ENCODE results near the gene BCL7A. TPM values are rescaled to one million over a fixed set of nuclear protein-coding genes. Genes with fewer than 3 reads are reported as not detected.

BCL7A gene
- total and polyA plus RNA-seq, 4 experiments from 2014 or later, result 1.5 to 3.7 (median 2.8) TPM

DNA sequence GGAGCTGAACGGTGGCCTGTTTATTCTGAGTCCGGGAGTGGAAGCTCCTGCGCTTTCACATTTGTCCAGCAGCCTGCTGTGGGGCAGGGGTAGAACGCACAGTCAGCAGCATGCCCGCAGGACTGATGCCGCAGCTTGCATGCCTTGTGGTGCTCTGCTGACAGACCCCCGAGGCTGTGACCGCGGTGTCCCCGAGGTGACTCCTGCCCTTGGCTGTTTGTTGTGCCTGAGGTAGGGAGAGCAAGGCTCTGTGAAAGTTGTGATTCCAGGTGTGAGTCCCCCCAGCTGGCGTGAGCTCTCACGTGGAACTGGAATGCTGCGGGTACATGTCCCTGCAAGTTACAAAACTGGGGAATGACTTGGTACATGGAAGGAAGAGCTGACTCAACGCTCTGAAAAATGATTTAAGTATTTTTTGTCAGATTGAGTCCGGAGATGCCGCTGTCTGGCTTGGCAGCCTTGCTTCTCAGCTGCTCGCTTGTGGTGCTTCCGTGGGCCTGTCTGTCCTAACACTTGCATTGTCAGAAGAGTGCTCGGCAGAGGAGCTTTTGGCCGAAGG, 75.0 kb downstream of the BCL7A start:
- intact Hi-C loops (cut with micrococcal nuclease), result no loop called here
- no peak for DNase-seq
- no peaks in the 10 kb centered on the region for H3K9me3 ChIP-seq (ENCODE audit: control insufficient read depth in 1 of 2, low read length in 2 of 2)
- H3K4me1 ChIP-seq (ENCODE audit: insufficient read depth, low read length), result peaks cover 79% of the 10 kb centered on the region
- Mint-ChIP-seq H3K4me3 (peak overlapping the region in 1 of 8 donors; percentile 4), H3K4me1 (peaks cover 34 to 54% (median 46%) of the 10 kb centered on the region in 4 donors), H3K27me3 (no peaks in the 10 kb centered on the region), H3K36me3 (peaks cover 1 to 2% of the 10 kb centered on the region in 2 donors), H3K27ac (peak overlapping the region in 6 of 7 donors; percentile 15 to 81 (median 68)), H3K9me3 (no peaks in the 10 kb centered on the region)
- no peaks in the 10 kb centered on the region for H3K27me3 ChIP-seq (ENCODE audit: insufficient read depth, low read length)
- ChIA-PET POLR2A (ENCODE audit: partially characterized antibody) (interaction anchor here (1.2 to 3.9 kb wide), 3 partner anchors 11 to 18 kb away, joined by 3 to 31 read pairs (median 8); partner anchors contain the start of gene MLXIP), CTCF (ENCODE audit: partially characterized antibody) (interaction anchor here (1.7 to 2.1 kb wide), 3 partner anchors 9 to 42 kb away, joined by 4 to 7 read pairs (median 6); no protein-coding TSS in a partner anchor)
- no peak overlapping the region for H3K4me3 ChIP-seq (ENCODE audit: low read length in 2 of 2)
- H3K36me3 ChIP-seq (ENCODE audit: insufficient read depth, low read length), result no peaks in the 10 kb centered on the region
- H3K27ac ChIP-seq (ENCODE audit: low read depth, low read length), result no peak overlapping the region

DNA sequence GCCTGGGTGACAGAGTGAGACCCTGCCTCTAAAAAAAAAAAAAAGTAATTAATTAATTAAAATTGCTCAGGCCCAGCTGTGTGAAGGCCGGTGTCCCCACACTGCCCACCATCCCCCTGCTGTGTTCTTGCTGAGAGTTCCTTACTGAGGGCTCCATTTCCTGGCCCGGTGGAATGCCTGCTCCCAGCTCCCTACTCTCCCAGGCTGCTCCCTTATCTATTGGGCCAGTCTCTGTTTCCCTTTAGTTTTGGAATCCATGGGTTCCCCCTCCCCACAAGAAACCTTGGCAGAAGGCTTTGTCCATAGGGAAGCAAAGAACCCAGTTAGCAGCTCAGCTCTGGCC, 75.9 kb downstream of the BCL7A start:
- H3K36me3 Mint-ChIP-seq, result peaks cover 0 to 2% of the 10 kb centered on the region in 2 donors
- H3K27me3 ChIP-seq (ENCODE audit: insufficient read depth, low read length), result no peaks in the 10 kb centered on the region
- H3K36me3 ChIP-seq (ENCODE audit: insufficient read depth, low read length), result no peaks in the 10 kb centered on the region
- no peak overlapping the region for H3K27ac ChIP-seq (ENCODE audit: low read depth, low read length)
- H3K4me3 Mint-ChIP-seq, result peak overlapping the region in 2 of 8 donors; percentile 21 to 59
- H3K27me3 Mint-ChIP-seq, result no peaks in the 10 kb centered on the region
- ChIA-PET CTCF (ENCODE audit: partially characterized antibody) (interaction anchor here (1.7 to 2.1 kb wide), 4 partner anchors 8 to 43 kb away, joined by 4 to 7 read pairs (median 6); no protein-coding TSS in a partner anchor), POLR2A (ENCODE audit: partially characterized antibody) (interaction anchor here (0.7 to 3.9 kb wide), 3 partner anchors 16 to 1134 kb away, joined by 3 to 31 read pairs (median 5); partner anchors contain the start of gene MLXIP)
- peaks cover 38 to 62% (median 52%) of the 10 kb centered on the region in 4 donors for H3K4me1 Mint-ChIP-seq
- no peaks in the 10 kb centered on the region for H3K9me3 ChIP-seq (ENCODE audit: control insufficient read depth in 1 of 2, low read length in 2 of 2)
- DNase-seq, result no peak
- H3K4me3 ChIP-seq (ENCODE audit: low read length in 2 of 2), result no peak overlapping the region
- H3K27ac Mint-ChIP-seq, result peak overlapping the region; percentile 42 to 93 (median 88)
- H3K4me1 ChIP-seq (ENCODE audit: insufficient read depth, low read length), result peaks cover 80% of the 10 kb centered on the region
- intact Hi-C loops (cut with micrococcal nuclease), result no loop called here
- no peaks in the 10 kb centered on the region for H3K9me3 Mint-ChIP-seq

DNA sequence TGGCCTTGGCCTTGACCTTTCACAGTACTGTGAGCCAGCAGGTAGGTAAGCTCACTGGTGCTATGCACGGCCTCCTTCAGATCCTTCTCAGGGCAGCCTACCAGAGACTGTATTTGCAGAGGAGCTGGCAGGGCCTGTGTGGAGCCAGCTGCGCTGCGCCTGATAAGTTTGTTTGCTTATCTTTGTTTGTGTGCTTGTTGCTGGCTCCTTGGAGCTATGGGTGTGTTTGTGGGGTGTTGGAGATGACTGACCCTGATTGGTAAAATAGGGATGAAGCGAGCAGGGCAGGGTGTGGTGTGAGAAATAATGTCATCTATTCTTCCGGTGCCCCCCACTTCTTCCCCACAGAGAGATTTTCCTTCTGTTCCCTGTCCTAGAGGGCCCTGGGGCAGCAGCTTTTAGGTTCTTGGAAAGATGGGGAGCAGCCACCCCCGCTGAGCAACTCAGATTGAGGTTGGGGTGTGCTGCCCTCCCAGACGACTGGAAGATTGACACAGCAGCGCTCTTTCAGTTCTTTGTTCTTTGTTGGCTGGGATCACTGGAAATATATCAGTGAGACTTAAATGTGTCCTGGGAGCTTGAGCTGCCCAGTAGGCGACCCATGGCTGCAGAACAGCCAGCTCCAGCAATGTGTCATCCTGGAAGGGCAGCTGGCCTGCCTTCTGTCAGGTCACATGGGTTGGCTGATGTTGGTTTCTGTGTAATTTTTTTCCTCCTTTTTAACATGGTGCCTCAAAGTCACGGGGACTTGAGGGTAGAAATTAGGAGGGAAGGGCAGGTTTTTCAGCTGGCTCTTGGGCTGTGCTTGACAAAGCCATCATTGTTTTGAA, 76.5 kb downstream of the BCL7A start:
- Histone ChIP-seq H3K27me3 (ENCODE audit: insufficient read depth, low read length) (no peaks in the 10 kb centered on the region), H3K4me3 (ENCODE audit: low read length in 2 of 2) (no peak overlapping the region), H3K9me3 (ENCODE audit: control insufficient read depth in 1 of 2, low read length in 2 of 2) (no peaks in the 10 kb centered on the region), H3K36me3 (ENCODE audit: insufficient read depth, low read length) (no peaks in the 10 kb centered on the region), H3K27ac (ENCODE audit: low read depth, low read length) (no peak overlapping the region), H3K4me1 (ENCODE audit: insufficient read depth, low read length) (peaks cover 78% of the 10 kb centered on the region)
- peak overlapping the region; percentile 75 to 93 (median 88) for H3K27ac Mint-ChIP-seq
- peak overlapping the region in 4 of 8 donors; percentile 21 to 59 (median 46) for H3K4me3 Mint-ChIP-seq
- POLR2A ChIA-PET (ENCODE audit: partially characterized antibody), result interaction anchor here (0.6 to 3.9 kb wide), 4 partner anchors 8 to 1133 kb away, joined by 3 to 31 read pairs (median 4); partner anchors contain the start of gene MLXIP
- H3K4me1 Mint-ChIP-seq, result peaks cover 41 to 68% (median 57%) of the 10 kb centered on the region in 4 donors
- no peak for DNase-seq
- CTCF ChIA-PET (ENCODE audit: partially characterized antibody), result interaction anchor here (0.8 to 1.7 kb wide), 4 partner anchors 10 to 44 kb away, joined by 4 to 7 read pairs (median 6); no protein-coding TSS in a partner anchor
- no peaks in the 10 kb centered on the region for H3K9me3 Mint-ChIP-seq
- H3K36me3 Mint-ChIP-seq, result peaks cover 0 to 2% of the 10 kb centered on the region in 2 donors
- H3K27me3 Mint-ChIP-seq, result no peaks in the 10 kb centered on the region
- intact Hi-C loops (cut with micrococcal nuclease), result no loop called here

DNA sequence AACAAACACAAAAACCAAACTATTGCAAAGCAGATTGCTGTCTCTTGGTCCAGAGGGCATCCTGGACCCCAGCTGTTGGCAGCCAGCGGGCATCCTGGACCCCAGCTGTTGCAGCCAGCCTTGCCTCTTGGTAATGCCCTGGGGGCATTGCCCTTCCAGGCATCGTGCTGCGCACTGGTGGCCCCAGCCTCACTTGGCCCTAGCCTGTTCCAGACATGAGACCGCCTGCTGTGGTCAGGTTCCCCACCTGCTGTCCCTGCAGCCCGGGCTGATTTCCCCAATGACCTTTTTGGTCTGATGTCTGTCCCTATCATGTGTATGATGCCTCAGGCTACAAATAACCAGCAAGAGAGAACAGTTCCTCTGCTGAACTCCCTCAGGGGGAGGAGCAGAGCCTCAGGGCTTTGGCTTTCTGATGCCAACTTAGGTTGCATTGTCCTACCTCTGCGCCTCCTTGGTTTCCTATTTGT, 77.6 kb downstream of the BCL7A start:
- Mint-ChIP-seq H3K4me3 (peak overlapping the region in 7 of 8 donors; percentile 71 to 83 (median 76)), H3K9me3 (no peaks in the 10 kb centered on the region), H3K27ac (peak overlapping the region; percentile 87 to 95 (median 91)), H3K36me3 (peaks cover 0 to 2% of the 10 kb centered on the region in 2 donors), H3K27me3 (no peaks in the 10 kb centered on the region), H3K4me1 (peaks cover 43 to 77% (median 62%) of the 10 kb centered on the region in 4 donors)
- H3K4me1 ChIP-seq (ENCODE audit: insufficient read depth, low read length), result peaks cover 73% of the 10 kb centered on the region
- peak in 1 of 5 donors; percentile 23 for DNase-seq
- H3K27me3 ChIP-seq (ENCODE audit: insufficient read depth, low read length), result no peaks in the 10 kb centered on the region
- no peaks in the 10 kb centered on the region for H3K9me3 ChIP-seq (ENCODE audit: control insufficient read depth in 1 of 2, low read length in 2 of 2)
- POLR2A ChIA-PET (ENCODE audit: partially characterized antibody), result interaction anchor here (1.2 to 3.0 kb wide), 4 partner anchors 9 to 21 kb away, joined by 5 to 32 read pairs (median 7); partner anchors contain the start of gene MLXIP
- H3K36me3 ChIP-seq (ENCODE audit: insufficient read depth, low read length), result no peaks in the 10 kb centered on the region
- CTCF ChIA-PET (ENCODE audit: partially characterized antibody), result interaction anchor here (1.1 to 1.7 kb wide), 2 partner anchors 18 to 24 kb away, joined by 4 to 6 read pairs; no protein-coding TSS in a partner anchor
- H3K4me3 ChIP-seq (ENCODE audit: low read length in 2 of 2), result no peak overlapping the region
- peak overlapping the region; percentile 29 for H3K27ac ChIP-seq (ENCODE audit: low read depth, low read length)
- intact Hi-C loops (cut with micrococcal nuclease), result no loop called here

DNA sequence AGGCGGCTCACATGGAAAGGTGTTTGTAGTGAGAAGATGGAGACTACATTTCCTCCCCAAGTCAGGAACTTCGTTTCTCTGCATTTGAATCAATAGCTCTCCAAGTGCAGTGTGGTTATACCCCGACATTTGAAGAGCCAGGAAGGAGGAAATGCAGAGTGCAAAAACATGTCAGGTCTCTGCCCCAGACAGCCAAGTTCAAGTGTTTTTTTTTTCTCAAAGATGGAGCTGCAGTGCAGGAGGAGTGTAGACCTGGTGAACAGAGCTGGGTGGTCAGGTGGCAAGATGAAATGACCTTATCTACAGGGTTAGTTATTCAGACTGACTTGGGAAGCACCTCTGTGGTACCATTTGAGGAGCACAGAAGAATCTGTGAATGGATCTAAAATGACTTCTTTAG, 78.2 kb downstream of the BCL7A start:
- no peaks in the 10 kb centered on the region for H3K27me3 Mint-ChIP-seq
- peak overlapping the region; percentile 87 to 95 (median 91) for H3K27ac Mint-ChIP-seq
- POLR2A ChIA-PET (ENCODE audit: partially characterized antibody), result interaction anchor here (1.2 to 3.0 kb wide), 4 partner anchors 8 to 21 kb away, joined by 5 to 32 read pairs (median 7); partner anchors contain the start of gene MLXIP
- no peaks in the 10 kb centered on the region for H3K9me3 Mint-ChIP-seq
- no peaks in the 10 kb centered on the region for H3K36me3 ChIP-seq (ENCODE audit: insufficient read depth, low read length)
- peak overlapping the region; percentile 71 to 83 (median 78) for H3K4me3 Mint-ChIP-seq
- H3K27ac ChIP-seq (ENCODE audit: low read depth, low read length), result peak overlapping the region; percentile 29
- peaks cover 0 to 2% of the 10 kb centered on the region in 2 donors for H3K36me3 Mint-ChIP-seq
- intact Hi-C loops (cut with micrococcal nuclease), result loop anchor here (2.0 kb wide), 1 partner anchor 21 kb away; the partner anchor contains the start of gene MLXIP
- H3K4me1 ChIP-seq (ENCODE audit: insufficient read depth, low read length), result peaks cover 73% of the 10 kb centered on the region
- no peak overlapping the region for H3K4me3 ChIP-seq (ENCODE audit: low read length in 2 of 2)
- H3K9me3 ChIP-seq (ENCODE audit: control insufficient read depth in 1 of 2, low read length in 2 of 2), result no peaks in the 10 kb centered on the region
- DNase-seq, result peak; percentile 14 to 35 (median 17)
- H3K27me3 ChIP-seq (ENCODE audit: insufficient read depth, low read length), result no peaks in the 10 kb centered on the region
- H3K4me1 Mint-ChIP-seq, result peaks cover 46 to 82% (median 66%) of the 10 kb centered on the region in 4 donors
- CTCF ChIA-PET (ENCODE audit: partially characterized antibody), result interaction anchor here (0.7 to 1.1 kb wide), 4 partner anchors 9 to 46 kb away, joined by 3 to 4 read pairs (median 3); no protein-coding TSS in a partner anchor

DNA sequence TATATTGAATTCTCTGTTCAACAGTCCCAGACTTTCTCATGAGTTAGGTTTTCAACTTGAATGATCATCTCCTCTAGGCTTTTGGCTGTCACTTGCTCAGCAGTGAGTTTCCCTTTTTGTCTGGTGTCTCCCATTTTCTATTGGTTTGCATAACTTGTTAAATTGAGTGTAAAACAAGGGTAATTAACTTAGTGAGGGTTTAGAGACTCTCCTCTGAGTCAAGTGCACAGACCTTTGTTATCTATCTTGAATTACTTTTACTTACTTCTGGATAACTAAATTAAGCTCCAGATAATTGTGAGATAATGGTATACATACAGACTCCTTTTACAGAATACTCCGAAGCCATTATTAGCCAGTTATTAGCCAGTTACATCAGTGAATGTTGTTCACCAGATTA, 78.9 kb downstream of the BCL7A start:
- intact Hi-C loops (cut with micrococcal nuclease), result loop anchor here (2.0 kb wide), 1 partner anchor 22 kb away; the partner anchor contains the start of gene MLXIP
- no peaks in the 10 kb centered on the region for H3K27me3 Mint-ChIP-seq
- peak overlapping the region; percentile 77 to 93 (median 83) for H3K27ac Mint-ChIP-seq
- peaks cover 0 to 2% of the 10 kb centered on the region in 2 donors for H3K36me3 Mint-ChIP-seq
- POLR2A ChIA-PET (ENCODE audit: partially characterized antibody), result interaction anchor here (1.5 to 3.0 kb wide), 3 partner anchors 13 to 22 kb away, joined by 6 to 32 read pairs (median 8); partner anchors contain the start of gene MLXIP
- no peak for DNase-seq
- Histone ChIP-seq H3K27ac (ENCODE audit: low read depth, low read length) (no peak overlapping the region), H3K36me3 (ENCODE audit: insufficient read depth, low read length) (no peaks in the 10 kb centered on the region), H3K27me3 (ENCODE audit: insufficient read depth, low read length) (no peaks in the 10 kb centered on the region), H3K4me3 (ENCODE audit: low read length in 2 of 2) (no peak overlapping the region), H3K9me3 (ENCODE audit: control insufficient read depth in 1 of 2, low read length in 2 of 2) (no peaks in the 10 kb centered on the region), H3K4me1 (ENCODE audit: insufficient read depth, low read length) (peaks cover 76% of the 10 kb centered on the region)
- no peaks in the 10 kb centered on the region for H3K9me3 Mint-ChIP-seq
- H3K4me1 Mint-ChIP-seq, result peaks cover 48 to 89% (median 70%) of the 10 kb centered on the region in 4 donors
- peak overlapping the region in 6 of 8 donors; percentile 22 to 81 (median 67) for H3K4me3 Mint-ChIP-seq
- CTCF ChIA-PET (ENCODE audit: partially characterized antibody), result interaction anchor here (0.7 to 1.0 kb wide), 3 partner anchors 10 to 46 kb away, joined by 3 read pairs; no protein-coding TSS in a partner anchor

Data from CD4-positive, alpha-beta memory T cell (primary cell).